ENCODE data around the gene C1QL4.
"Not testable (repeated sequence)": the region's sequence is repeated elsewhere in the genome, so short reads cannot be mapped to it uniquely, and the experiment has no call there.

C1QL4 gene

DNA sequence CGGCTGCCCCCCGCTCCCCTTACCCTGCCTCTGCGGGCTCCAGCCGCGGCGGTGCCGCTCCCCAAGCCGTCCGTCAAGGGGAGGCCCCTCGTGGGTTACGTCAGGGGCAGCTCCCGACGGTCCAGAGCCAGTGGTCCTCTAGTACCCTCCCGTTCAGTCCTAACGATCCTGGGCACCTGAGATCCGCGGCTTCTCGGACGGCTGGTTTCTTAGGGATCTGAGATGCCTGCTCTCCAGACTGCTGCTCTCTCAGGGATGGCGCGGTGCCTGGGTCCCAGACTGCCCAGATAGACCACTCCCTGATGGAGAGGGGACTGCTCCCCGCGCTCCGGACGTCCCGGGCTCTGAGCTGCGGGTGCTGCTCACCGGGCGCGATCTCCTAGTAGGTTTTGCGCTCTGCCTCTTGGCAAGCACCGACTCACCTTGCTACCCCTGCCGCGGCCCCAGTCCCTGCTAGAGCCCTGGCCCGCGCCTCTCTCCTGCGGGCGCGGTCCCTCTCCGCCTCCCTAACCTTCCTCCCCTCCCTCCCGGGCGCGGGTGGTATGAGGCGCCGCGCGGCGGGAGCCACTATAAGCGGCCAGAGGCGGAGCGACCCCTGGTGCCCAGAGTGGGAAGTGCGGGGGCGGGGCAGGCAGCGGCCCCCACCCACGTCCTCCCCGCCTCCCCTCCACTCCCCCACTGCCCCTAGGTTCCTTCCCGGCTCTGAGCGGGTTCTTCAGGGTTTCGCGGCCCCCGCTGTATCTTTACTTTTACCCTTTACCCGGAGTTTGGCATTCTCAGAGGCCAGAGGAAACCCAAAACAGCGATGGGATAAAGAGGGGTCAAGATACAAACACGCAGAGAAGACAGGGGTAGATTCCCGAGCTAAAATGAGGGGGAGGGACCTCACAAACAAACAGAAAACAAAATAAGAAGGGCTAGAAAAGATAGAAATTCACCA, at the start of gene C1QL4:
Gene C1QL4, minus strand, starts transcription at position 544 of the 940 bp plus-strand sequence. CDS start 711 bp downstream, outside the sequence.
- peak; percentile 89 for DNase-seq

DNA sequence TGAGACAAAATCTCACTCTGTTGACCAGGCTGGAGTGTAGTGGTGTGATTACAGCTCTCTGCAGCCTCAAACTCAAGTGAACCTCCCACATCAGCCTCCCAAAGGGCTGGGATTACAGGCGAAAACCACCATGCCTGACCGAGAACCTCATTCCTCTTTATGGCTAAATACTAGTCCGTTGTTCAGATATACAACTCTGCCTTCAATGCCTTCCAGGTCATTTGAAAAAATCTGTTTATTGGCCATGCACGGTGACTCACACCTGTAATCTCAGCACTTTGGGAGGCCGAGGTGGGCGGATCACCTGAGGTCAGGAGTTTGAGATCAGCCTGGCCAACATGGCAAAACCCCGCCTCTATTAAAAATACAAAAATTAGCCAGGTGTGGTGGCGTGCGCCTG, 43.2 kb upstream of the C1QL4 start:
- DNase-seq = not testable (repeated sequence)

DNA sequence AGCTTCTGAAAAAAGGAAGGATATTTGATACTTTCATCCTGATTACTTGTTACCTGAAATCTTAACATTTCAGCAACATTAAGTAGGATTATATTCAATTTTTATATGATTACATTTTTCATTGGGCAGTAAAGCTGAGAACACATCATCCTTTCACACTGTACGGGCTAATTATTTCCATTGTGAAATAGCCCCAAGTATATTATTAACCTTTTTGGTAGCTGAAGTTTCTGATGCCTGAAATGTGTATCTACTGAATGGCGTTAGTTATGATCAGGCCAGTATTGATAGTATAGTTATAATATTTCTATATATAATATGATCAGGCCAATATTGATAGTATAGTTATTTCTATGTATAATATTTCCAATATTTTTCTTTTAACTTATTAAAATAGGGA, 40.4 kb upstream of the C1QL4 start:
- no peak for DNase-seq

DNA sequence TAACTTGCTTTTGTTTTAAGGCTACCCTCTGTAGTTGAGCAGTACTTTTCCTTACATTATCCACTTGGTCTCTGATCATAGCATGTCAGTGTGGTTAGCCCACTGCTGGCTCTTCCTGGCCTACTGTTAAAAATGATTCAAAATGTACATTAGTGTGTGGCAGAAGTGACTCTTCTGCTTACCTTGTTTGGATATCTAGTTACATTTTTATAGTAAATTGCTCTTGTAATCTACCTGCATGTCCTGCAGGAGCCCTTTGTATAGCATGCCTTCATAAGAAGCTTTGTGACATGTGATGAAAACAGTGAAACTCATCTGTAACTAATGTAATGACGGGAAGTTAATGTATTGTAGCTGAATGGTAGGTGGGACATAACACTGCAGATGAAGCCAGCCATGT, 38.4 kb upstream of the C1QL4 start:
- DNase-seq = no peak

DNA sequence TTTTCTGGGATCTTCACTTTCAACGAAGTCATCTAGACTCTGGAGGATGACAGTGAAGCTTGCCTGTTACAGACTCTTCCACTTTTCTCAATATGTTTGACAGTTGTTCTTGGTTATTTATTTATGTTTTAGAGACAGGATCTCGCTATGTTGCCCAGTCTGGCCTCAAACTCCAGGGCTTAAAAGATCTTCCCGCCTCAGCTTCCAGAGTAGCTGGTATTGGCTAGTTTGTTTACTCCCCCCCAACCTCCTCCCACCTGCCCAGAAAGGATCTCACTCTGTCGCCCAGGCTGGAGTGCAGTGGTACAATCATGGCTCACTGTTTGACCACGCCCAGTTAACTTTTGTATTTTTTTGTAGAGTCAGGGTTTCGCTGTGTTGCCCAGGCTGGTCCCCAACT, 33.6 kb upstream of the C1QL4 start:
- no peak for DNase-seq

DNA sequence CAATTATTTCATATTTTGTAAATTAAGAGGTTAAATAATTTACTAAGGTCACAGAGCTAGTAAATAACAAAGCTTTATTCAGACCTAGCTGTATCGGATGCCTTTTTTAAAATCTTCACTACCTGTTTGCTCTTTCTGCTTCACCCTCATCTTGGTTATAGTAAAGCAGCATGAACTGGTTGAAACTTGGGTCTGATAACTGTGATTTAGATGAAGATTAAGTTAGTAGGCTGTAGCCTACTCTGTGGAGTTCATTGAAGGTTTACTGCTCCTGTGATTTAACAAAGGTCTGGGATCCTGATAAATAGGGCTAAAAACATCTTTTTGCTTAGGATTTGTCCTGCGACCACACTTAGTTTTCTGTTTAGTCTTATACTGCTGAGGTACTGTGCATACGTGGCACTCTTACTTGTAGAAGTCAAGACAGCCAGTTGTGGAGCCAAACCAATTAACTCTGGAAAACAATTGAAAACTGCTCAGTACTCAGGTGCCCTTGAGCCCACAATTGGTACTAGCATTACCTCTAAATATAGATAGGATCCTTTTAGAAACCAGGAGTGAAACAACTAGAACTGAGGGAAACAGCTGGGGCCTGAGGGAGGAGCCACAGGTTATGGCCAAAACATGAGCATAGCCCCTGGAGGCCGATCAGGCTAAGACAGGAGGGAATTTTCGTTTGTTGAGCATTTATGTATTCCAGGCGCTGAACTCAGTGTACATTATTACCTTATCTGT, 32.6 kb upstream of the C1QL4 start:
- DNase-seq = peak; percentile 82

DNA sequence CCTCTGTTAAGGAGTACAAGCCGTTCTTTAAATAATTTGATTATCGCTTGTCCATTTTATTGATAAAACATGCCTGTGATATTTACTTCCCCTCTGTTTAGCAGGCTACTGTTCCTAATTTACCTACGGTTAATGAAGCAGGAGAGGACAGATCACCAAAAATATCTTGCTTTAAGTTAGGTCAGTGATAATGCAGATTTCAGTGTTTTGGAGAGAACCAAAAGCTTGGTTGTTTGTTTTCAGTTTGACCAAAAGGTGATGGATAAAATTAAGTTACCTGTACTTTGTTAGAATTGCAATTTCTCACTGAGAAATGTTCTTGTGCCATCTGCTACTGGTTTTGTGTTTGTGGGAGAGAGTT, 31.2 kb upstream of the C1QL4 start:
- no peak for DNase-seq

DNA sequence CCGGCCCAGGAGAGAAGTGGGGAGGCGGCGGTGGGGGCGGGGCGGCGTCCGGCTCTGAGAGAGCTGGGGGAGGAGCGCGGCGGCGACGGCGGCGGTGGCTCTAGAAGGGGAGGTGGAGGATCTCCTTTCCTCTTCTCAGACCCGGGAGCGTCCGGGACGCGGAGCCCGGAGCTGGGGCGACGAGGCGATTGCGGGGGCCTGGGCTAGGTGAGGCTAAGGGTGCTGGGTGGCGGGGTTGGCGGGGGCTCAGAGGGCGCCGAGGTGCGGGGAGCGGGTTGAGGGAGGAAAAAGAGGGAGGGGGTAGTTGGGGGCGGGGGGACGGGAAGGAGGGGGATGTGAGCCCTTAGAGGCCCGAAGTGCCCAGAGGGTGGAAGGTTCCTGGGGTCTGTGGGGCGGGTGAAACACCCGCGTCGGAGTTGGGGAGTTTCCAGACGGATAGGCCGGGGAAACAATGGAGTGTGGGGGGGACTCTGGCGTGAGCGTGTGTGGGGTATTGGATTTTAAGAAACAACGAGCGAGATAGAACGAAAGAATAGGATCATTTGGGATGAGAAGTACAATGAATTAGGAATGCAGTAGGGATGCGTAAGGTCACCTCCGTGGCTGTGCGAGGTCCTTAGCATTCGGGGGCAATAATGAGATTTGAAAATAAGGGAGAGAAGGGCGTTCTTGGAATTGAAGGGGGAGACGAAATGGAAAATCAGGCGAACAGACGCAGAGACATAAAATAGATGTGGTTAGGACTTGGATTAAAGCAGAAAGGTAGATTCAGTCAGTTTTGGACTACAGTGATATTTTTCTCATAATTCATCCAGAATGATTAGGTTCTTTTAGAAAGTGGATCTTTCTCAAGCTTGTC, 30.6 kb upstream of the C1QL4 start, which contains the start of gene SPATS2:
Gene SPATS2, plus strand, starts transcription at position 82 of the 859 bp plus-strand sequence. CDS start 93,551 bp downstream, outside the sequence.
- DNase-seq = peak; percentile 51

DNA sequence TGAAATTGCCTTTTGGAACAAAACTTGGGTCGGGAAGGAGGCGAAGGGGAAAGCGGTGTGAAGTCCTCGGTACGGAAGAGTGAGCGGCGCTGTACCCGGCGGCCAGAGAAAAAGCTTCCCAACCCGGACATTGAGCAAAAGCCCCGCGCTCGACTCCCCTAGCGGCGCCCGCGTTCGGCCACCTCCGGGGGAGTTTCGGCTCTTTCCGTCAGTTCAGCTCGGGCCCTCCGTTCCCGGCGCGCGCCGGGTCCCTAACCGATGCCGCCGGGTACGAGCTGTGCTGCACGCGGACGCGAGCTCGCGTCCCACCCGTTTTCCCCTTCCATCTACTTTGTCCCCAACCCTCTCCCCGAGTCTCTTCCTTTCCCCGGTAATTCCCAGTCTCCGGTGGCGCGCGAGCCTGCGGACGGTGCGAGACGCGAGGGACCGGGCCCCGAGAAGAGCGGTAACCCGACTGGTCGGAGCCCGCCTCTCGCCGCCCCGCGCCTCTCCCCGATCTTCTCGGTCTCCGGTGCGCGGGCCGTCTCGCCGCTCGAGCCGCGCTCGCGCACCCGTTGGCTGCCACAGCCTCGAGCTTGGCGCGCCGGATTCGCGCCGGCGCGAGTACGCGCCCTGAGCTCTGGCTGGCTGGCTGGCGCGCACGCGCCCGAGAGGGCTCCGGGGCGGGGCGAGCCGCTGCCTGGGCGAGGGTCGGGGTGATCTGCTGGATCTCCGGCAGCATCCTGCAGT, 29.8 kb upstream of the C1QL4 start:
- DNase-seq = peak; percentile 96

DNA sequence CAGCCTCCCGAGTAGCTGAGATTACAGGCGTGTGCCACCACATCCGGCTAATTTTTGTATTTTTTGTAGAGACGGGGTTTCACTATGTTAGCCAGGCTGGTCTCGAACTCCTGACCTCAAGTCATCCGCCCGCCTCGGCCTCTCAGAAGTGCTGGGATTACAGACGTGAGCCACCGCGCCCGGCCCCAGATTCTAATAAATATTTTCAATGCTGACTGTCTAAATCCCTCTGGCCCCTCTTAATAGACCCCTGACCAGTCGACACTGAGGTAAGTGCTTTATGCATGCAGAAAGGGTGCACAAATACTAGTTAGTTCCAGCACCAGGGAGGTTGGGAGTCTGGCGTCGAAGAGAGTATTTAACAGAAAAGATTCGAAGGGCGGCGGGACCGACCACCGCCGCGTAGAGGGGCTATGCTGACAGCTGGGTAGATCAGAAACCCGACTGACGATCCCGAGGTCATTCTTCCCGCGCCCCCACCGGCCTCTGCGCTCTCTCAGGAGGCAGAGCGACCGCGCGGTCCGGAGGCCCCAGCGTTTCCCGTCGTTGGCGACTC, 29.2 kb upstream of the C1QL4 start:
- DNase-seq = no peak

DNA sequence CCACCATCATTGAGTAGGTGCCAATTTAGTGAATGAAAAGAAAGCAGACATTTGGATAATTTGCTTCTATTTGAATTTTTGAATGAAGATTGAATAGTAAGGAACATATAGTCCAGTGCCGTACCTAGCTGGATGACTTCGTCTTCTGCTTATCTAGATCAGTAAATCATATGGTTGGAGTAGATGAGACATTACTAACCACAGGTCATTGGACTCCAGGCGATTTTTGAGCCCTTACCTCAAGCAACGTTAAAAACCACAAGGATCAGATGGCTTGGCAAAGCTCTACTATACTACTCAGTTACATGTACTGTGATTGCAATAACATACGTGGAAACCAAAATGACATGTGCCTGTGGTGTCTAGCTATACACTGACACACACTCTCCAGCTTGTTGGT, 28.6 kb upstream of the C1QL4 start:
- peak; percentile 84 for DNase-seq

DNA sequence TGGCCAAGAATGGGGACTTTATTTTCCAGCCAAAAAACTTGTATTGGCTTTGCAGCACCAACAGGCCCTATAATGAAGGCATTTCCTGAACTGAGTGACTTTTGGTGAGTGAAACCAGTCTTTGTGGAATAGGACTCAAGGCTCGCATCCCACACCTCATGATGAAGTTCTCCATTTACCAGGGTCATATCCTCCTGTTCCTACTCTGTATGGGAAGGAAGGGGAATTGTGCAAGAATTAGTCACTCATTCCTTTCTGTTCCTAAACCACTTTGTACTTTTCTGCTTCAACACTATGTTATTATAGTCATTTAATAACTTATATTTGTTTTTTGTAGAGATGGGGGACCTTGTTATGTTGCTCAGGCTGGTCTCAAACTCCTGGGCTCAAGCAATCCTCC, 28.0 kb upstream of the C1QL4 start:
- no peak for DNase-seq

DNA sequence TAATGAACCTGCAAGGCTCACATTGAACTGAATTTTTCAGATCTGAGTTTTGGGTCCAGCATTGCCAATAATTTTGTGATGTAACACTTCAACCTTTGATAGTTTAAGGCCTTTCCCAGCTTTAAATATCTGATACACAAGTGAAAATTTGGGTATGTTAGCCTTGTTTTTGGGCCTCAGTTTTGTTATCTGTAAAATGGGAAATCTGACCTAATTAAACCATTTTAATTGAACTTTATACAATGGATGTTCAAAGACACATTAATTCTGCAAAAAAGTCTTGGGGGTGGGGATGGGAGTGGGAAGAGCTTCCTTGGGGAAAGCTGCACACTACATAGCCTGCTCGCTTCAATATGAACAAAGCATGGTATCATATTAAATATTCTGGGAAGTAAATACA, 25.1 kb upstream of the C1QL4 start:
- DNase-seq = no peak

DNA sequence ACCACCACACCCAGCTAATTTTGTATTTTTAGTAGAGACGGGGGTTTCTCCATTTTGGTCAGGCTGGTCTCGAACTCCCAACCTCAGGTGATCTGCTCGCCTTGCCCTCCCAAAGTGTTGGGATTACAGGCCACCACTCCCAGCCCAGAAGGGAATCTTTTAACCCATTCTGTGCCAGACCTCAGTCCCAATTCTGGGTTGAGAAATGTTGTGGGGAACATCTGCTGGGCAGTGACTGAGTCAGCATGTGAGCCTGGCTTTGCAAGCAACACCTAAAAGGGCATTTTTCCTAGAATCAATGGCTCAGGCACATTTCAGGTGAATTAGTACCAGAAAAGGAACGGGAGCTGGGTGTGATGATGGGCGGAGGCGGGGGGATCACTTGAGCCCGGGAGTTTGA, 22.7 kb upstream of the C1QL4 start:
- DNase-seq = no peak

DNA sequence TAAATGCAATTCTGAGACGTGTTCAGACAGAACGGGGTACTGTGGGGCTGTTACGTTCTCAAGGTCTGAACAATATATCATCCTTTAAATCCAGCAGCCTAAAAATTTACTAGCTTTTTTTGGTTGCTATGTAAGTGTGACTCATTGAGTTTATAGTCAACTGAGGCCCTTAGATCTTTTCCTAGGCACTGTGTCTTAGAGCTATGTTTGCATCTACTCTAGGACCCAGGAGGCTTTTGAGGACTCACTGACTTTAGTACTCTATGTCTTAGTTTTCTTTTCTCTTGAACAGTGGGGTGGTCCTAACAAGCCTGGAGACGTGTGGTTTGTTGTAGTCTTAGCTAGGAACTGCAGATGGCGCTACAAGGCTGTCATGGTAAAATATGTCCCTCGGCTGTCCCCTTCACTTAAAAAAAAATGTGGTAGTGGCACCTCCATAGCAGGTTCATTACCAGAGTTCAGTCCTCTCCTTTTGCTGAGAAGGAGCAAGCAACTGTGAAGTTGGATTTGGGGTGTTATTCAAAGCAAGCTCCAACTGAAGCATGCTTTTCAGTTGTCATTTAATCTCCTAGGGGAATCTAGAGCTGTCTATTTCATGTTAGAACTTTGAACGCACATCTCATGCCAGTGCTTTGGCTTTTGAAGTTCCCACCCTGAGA, 21.6 kb upstream of the C1QL4 start:
- peak; percentile 90 for DNase-seq

DNA sequence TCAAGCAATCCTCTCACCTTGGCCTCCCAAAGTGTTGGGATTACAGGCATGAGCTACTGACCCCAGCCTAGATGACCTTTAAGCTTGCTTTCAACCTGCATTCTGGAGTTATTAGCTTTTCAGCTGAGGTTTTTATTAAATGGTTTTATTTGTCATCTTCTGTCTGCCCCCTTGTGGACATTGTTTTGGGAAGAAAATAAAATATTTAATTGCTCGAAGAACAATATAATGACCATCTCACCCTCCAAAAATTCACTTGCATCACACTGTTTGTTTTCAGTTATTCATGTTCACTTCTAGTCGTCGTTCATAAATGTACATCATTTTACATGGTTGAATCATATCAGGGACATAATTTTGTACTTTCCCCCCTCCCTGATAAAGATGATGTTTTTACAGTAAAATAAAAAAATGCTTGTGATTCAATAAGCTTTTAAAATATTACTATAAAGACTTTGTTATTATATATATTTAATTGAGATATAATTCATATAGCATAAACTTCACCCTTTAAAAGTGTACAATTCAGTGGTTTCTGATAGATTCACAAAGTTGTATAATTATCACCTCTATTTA, 20.2 kb upstream of the C1QL4 start:
- DNase-seq = peak; percentile 80

DNA sequence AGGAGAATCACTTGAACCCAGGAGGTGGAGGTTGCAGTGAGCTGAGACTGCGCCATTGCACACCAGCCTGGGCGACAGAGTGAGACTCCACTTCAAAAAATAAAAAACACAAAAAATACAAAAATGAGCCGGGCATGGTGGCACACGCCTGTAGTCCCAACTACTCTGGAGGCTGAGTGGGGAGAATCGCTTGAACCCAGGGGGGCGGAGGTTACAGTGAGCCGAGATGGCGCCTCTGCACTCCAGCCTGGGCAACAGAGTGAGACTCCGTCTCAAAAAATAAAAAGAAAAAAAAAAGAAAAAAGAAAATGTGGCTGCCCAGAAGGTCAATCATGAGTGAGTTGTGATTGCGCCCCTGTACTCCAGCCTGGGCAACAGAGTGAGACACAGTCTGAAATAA, 18.9 kb upstream of the C1QL4 start:
- no peak for DNase-seq

DNA sequence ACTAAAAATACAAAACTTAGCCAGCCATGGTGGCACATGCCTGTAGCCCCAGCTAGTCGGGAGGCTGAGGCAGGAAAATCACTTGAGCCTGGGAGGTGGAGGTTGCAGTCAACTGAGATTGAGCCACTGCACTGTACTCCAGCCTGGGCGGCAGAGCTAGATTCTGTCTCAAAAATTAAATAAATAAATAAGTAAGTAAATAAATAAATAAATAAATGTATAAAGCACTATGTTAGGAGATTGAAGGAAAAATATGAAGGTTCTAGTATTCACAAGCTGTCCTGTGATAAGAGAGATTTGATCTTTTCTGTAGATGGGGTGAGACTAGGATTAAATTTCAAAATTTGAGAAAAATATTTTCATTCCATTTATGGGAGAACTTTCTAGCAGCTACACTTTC, 15.4 kb upstream of the C1QL4 start:
- no peak for DNase-seq

DNA sequence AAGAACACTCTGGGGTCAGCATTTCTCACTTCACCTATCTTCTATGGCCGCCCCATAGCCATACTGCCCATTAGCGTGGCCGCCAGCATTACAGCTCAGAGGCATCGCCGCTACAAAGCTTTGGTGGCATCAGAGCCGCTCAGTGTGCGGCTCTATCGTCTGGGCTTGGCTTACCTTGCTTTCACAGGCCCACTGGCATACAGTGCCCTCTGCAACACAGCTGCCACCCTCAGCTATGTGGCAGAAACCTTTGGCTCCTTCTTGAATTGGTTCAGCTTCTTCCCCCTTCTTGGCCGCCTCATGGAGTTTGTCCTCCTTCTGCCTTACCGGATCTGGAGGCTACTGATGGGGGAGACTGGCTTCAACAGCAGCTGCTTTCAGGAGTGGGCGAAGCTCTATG, 12.3 kb upstream of the C1QL4 start:
- DNase-seq = no peak

DNA sequence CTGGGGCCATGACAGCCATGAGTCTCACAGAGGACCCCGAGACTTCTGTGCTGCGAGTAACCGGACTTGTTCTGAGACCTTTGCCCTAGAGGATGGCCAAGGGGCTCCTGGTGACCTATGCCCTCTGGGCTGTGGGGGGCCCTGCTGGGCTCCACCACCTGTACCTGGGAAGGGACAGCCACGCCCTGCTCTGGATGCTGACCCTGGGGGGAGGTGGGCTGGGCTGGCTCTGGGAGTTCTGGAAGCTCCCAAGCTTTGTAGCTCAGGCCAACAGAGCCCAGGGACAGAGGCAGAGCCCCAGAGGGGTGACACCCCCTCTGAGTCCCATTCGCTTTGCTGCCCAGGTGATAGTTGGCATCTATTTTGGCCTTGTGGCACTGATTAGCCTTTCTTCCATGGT, 11.8 kb upstream of the C1QL4 start:
- DNase-seq = no peak

Data from hematopoietic multipotent progenitor cell treated with erythropoietin and hydrocortisone succinate and interleukin-3 and kit ligand, for 4 days (in vitro differentiated cells).